HG03159 (cell line): Measurements from ENCODE around the gene CSF3R.

ENCODE experiments used
- ATAC-seq: cut with Tn5 transposase; IDR thresholded peaks from one replicate; pipeline ENCODE4 v1.9.1; 2021; ENCODE audit warnings: mild to moderate bottlenecking, moderate library complexity; ENCODE audit not compliant: unreplicated experiment

CSF3R gene

GRCh38 chr1:36482724-36483388, at the start of gene CSF3R:
Gene CSF3R, minus strand, starts transcription at chr1:36482913. Its CDS starts 3,417 bp downstream, at chr1:36479496.
- no peak for ATAC-seq

- ATAC-seq = no peak
Observed at GRCh38 chr1:36531833-36532232, 49.1 kb upstream of the CSF3R start.

DNA sequence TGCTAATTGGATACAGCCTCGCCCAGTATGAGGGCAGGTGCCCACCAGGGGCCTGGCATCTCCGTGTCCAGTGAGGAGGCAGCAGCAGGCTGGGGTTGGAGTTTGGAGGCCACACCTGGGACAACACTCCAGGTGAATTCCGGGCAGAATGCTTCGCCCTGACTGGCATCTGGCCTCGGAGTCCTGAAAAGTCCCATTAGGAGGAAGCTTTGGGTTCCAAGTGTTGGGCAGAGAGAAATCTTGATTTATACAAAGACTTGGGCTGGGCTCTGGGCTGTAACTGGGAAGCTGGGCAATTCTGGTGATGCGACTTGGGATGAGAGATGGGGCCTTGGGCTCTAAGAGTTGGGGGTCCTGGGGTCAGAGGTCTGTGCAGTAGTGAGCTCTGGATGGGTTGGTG, 48.1 kb upstream of the CSF3R start:
- ATAC-seq = no peak

GRCh38 chr1:36530261-36530660, 47.5 kb upstream of the CSF3R start:
- ATAC-seq = no peak

DNA sequence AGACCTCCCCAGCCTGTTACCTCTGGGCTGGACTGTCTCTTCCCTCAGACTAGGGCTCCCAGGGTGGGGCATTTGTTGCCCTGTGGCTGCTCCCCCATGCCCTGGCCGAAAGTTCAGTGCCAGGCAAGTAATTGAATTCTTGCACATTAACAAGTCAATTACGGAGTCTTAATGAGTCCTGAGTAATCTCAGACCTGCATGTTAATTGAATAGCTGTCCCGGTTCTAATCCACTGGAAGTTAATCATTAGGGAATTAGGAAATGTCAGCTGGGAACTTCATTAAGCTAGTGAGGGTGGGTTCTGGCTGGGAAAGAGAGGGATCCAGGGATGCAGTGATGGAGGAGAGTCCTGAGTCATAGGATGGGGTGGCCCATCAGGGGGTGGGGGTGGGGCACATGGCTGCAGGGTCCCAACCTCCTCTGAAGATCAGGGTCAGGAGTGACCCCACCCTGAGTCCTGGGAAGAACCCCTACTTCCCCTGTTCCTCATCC, 47.1 kb upstream of the CSF3R start:
- no peak for ATAC-seq

GRCh38 chr1:36528361-36529349, 45.9 kb upstream of the CSF3R start:
- no peak for ATAC-seq

DNA sequence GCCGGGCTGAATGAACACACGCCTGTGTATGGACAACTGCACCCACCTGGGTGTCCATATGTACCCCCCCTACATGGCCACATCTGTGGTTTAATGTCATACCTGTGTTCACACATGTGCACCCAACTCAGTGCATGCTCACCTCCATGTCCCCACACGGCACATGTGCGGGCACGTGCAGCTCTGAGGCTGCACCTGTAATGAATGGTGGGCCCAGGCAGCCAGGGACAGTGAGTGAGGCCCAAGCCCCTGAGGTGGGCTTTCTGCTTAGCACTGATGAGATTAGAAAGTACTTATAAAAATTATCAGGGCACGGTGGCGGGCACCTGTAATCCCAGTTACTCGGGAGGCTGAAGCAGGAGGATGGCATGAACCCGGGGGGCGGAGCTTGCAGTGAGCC, 42.5 kb upstream of the CSF3R start:
- no peak for ATAC-seq

GRCh38 chr1:36524359-36525062, 41.8 kb upstream of the CSF3R start:
- no peak for ATAC-seq

- ATAC-seq = no peak
Observed at GRCh38 chr1:36523850-36524249, 41.1 kb upstream of the CSF3R start.

DNA sequence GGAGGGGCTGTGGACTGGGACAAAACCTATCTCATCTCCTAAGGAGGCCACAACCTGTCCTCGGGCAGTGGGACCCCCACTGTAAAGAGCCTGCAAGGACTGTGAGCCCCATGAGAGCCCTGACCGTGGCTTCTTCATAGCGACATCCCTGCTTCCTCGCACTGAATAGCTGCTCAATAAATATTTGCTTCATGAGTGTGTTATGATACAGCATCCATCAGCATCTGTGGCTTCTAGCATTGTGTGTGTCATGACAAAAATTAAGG, 40.5 kb upstream of the CSF3R start:
- ATAC-seq = no peak

DNA sequence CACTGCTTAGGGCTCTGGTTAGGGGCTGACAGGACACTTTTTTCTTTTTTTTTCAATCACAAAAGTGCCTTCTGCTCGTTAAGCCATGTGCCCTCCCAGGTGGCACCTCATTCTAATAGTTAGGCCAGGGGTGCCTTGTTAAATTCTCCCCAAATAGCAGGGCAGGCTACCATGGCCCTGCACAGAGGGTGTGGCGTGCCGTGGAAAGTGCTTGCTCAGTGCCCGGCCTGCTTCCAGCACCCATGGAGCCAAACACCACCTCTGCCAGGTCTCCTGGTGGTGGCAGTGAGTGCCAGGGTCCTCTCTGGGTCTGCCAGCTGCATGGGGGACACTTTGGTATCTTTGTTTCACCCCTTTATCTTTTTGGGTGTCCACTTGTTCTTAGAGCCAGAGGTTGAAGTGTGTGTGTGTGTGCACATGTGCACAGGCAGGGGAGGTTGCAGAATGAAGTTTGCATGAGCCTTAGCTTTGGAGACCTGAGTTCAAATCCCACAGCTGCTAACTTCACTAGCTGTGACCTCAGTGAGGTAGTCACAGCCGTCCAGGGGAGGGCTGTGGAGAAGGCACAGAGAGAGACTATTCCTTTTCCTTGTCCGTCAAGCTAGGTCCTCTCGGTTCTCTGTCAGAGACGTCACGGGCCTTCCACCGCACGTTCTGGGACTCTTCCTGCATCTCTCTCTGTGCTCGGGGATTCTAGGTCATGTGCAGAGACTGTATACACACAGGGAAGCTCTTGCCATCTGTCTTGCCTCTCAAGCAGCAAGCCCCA, 39.9 kb upstream of the CSF3R start:
- no peak for ATAC-seq

- no peak for ATAC-seq
Observed at GRCh38 chr1:36522021-36522420, 39.3 kb upstream of the CSF3R start.

GRCh38 chr1:36520771-36521420, 38.2 kb upstream of the CSF3R start:
- no peak for ATAC-seq

- no peak for ATAC-seq
Observed at GRCh38 chr1:36520056-36520455, 37.3 kb upstream of the CSF3R start.

GRCh38 chr1:36517011-36517771, 34.5 kb upstream of the CSF3R start:
- ATAC-seq = no peak

- peak; percentile 46 for ATAC-seq
Observed at GRCh38 chr1:36516372-36517010, 33.8 kb upstream of the CSF3R start.

DNA sequence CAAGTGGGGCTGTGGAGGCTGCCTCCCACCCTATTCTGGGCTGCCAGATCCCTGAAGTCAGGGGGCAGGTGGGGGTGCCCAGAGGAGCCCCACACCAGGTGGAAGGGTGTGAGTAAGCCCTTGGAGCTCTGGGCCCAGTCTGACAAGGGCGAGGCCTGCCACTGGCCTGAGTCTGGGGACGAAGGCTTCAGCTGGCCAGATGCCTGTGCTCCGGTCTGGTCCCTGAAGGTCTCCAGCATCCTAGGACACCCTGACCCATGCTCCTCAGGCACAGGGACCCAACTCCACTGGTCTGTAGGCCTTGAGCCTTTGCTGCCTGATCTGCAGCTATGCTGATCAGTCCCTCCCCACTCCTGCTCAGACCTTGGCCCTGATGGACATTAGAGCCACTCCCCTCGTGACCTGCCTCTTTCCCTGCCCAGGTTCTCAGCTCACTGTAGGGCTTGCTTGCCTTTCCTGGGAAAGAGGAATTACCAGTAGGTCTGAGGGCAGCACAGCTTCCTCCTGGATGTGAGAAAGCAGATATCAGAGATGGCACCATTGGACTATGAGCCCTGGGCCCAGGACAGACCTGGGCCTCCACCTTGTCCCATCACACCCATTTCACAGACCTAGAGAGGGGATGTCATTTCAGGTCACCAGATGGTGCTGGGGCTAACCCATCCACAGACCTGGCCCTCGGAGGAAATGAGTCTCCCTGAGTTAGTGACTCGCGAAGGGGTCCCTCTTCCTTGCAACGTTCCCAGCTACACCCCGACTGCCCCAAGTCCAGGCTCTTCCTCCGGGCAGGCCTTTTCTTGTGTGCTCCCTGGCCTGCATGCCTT, 32.8 kb upstream of the CSF3R start:
- no peak for ATAC-seq

DNA sequence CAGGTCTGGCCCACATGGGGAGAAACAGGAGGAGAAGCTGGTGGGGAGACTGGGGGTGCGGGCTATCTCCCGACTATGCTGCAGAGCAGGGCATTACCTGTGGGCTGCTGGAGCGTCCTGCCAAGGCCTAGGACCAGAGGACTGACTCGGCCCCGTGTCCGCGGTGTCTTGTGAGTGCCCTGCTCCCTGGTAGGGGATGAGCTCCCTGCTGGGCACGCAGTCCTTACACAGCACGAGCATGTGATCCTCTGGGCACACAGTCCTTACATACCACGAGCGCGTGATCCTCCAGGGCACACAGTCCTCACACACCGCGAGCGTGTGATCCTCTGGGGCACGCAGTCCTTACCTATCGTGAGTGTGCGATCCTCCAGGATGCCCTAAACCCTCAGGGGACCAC, 31.8 kb upstream of the CSF3R start:
- no peak for ATAC-seq
